ENCODE data around the gene ACADVL.

Gene ACADVL

DNA sequence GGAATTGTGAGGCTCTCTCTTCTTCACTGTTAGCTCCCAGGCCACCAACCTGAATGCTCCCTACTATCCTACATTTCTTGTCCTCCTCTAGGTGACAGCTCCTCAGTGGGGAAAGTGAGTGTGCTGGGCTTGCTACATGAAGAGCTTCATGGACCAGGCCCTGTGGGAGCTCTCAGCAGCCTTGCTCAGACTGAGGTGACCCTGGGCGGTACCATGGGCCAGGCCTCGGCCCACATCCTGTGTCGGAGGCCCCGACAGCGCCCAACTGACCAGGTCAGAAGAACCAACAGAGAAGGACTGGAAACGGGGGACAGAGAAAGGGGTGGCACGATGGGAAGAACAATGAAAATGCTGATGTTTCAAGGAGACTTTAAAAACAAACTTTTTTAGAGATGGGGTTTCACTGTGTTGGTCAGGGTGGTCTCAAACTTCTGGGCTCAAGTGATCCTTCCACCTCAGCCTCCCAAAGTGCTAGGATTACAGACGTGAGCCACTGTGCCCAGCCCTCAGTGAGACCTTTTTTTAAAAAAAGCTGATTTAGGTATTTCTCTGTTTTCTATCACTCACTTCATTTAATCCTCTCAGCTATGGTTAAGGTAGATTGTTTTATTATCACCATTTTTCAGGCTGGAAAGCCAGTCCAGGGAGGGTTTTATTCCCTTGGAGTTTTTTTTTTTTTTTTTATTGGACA lies 37.2 kb downstream of the ACADVL start:
- no peak for DNase-seq (ENCODE audit: low read depth)
- H3K4me3 ChIP-seq (ENCODE audit: low read depth, low read length), result no peak overlapping the region
- TF ChIP-seq CTCF (IDR thresholded peaks at IDR 0.05; ENCODE audit: control insufficient read depth, extremely low read depth, insufficient read depth), result no peak

GRCh38 chr17:7258731-7259554 lies 39.2 kb downstream of the ACADVL start:
- no peak for DNase-seq (ENCODE audit: low read depth)
- no peak for TF ChIP-seq CTCF (IDR thresholded peaks at IDR 0.05; ENCODE audit: control insufficient read depth, extremely low read depth, insufficient read depth)
- no peak overlapping the region for H3K4me3 ChIP-seq (ENCODE audit: low read depth, low read length)

DNA sequence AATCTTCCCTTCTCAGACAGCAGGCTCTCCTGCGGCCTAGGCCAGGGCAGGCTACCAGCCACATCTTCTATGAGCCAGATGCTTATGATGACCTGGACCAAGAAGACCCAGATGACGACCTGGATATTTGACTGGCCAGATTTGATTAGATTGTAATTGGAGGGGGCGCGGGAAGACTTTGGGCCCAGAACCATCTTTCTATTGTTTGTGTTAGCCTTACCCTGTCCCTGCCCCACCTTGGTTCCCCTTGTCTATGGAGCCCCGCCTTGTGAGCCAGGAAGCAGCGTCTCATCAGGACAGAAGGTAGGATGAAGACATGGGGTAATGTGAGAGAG lies 39.8 kb downstream of the ACADVL start:
- DNase-seq (ENCODE audit: low read depth), result no peak
- H3K4me3 ChIP-seq (ENCODE audit: low read depth, low read length), result no peak overlapping the region

GRCh38 chr17:7260151-7260550 lies 40.4 kb downstream of the ACADVL start:
- no peak for TF ChIP-seq CTCF (IDR thresholded peaks at IDR 0.05; ENCODE audit: control insufficient read depth, extremely low read depth, insufficient read depth)
- DNase-seq (ENCODE audit: low read depth), result no peak
- peak overlapping the region; percentile 96 for H3K4me3 ChIP-seq (ENCODE audit: low read depth, low read length)

More for the DNA sequence above, 39.8 kb downstream of the ACADVL start:
- no peak for TF ChIP-seq CTCF (IDR thresholded peaks at IDR 0.05; ENCODE audit: control insufficient read depth, extremely low read depth, insufficient read depth)

- H3K4me3 ChIP-seq (ENCODE audit: low read depth, low read length), result peak overlapping the region; percentile 96
- TF ChIP-seq CTCF (IDR thresholded peaks at IDR 0.05; ENCODE audit: control insufficient read depth, extremely low read depth, insufficient read depth), result no peak
- DNase-seq (ENCODE audit: low read depth), result no peak
Measured at GRCh38 chr17:7260651-7261378, 41.1 kb downstream of the ACADVL start.

GRCh38 chr17:7261379-7262191 lies 41.8 kb downstream of the ACADVL start:
- peak overlapping the region; percentile 96 for H3K4me3 ChIP-seq (ENCODE audit: low read depth, low read length)
- no peak for TF ChIP-seq CTCF (IDR thresholded peaks at IDR 0.05; ENCODE audit: control insufficient read depth, extremely low read depth, insufficient read depth)
- DNase-seq (ENCODE audit: low read depth), result no peak
